H1 (cell line): ENCODE results near the gene SPATA6L. TPM values are rescaled to one million over a fixed set of nuclear protein-coding genes. Genes with fewer than 3 reads are reported as not detected.

Experiments used
- CTCF ChIA-PET: fragments of 300-600 bp; sonication (Branson Sonifier 250); formaldehyde crosslinking; loops from one replicate; lab custom pipeline; 2021; ENCODE audit not compliant: partially characterized antibody; lab: Charles Lee
- POLR2A ChIA-PET: fragments of 300-600 bp; sonication (Branson Sonifier 250); formaldehyde crosslinking; loops from one replicate; lab custom pipeline; 2021; ENCODE audit warnings: inconsistent platforms; ENCODE audit not compliant: partially characterized antibody; lab: Charles Lee
- DNase-seq, 2 experiments: peaks; one replicate each; pipeline versions ENCODE4 v3.0.0 to v3.0.0-alpha.2; 2010 to 2022; ENCODE audit warnings: low spot score in 2 of 2, low read depth in 1 of 2, mixed read lengths in 1 of 2
- FAIRE-seq: peaks from 2 replicates; lab custom pipeline; 2011; peaks lifted over from hg19 to GRCh38; lab: Jason Lieb, UNC
- H2AFZ ChIP-seq: 2 replicates; pipeline ENCODE4 v1.8.1; 2012; ENCODE audit warnings: low read length, inconsistent platforms
- H2AK5ac ChIP-seq: 2 replicates; pipeline ENCODE4 v1.6.1; 2013; ENCODE audit warnings: low read depth, low read length
- H2BK120ac ChIP-seq: replicated peaks from 2 replicates; pipeline ENCODE3; 2013; ENCODE audit warnings: low read depth, low read length, inconsistent platforms
- H2BK12ac ChIP-seq: 2 replicates; pipeline ENCODE4 v1.6.1; 2013; ENCODE audit warnings: low read depth, low read length
- H2BK15ac ChIP-seq: 2 replicates; pipeline ENCODE4 v1.6.1; 2013; ENCODE audit warnings: low read length
- H2BK20ac ChIP-seq: 2 replicates; pipeline ENCODE4 v1.6.1; 2013; ENCODE audit warnings: low read length
- H2BK5ac ChIP-seq: 2 replicates; pipeline ENCODE4 v1.6.1; 2013; ENCODE audit warnings: low read depth, low read length
- H3K14ac ChIP-seq: 2 replicates; pipeline ENCODE4 v1.6.1; 2013; ENCODE audit warnings: inconsistent platforms; ENCODE audit not compliant: insufficient read length
- H3K18ac ChIP-seq: 2 replicates; pipeline ENCODE4 v1.6.1; 2013; ENCODE audit warnings: low read length; ENCODE audit errors: extremely low read depth
- H3K23ac ChIP-seq: 2 replicates; pipeline ENCODE4 v1.6.1; 2013; ENCODE audit warnings: inconsistent platforms; ENCODE audit not compliant: insufficient read length
- H3K23me2 ChIP-seq: 2 replicates; pipeline ENCODE4 v1.6.1; 2013; ENCODE audit warnings: low read depth, low read length
- H3K27ac ChIP-seq: 2 replicates; pipeline ENCODE4 v1.6.1; 2011; ENCODE audit warnings: low read depth, low read length, inconsistent platforms
- H3K27me3 ChIP-seq, 4 experiments: replicated peaks in 1 of 4; 1 replicate in 1 of 4; 2 replicates in 3 of 4; pipeline versions ENCODE4 v1.6.1 to v1.8.1; 2011 to 2013; ENCODE audit warnings: low read length in 3 of 4, mild to moderate bottlenecking in 3 of 4, inconsistent platforms in 2 of 4, mixed read lengths in 2 of 4, moderate library complexity in 1 of 4; ENCODE audit not compliant: control insufficient read depth in 3 of 4, insufficient read depth in 3 of 4; ENCODE audit errors: extremely low read depth in 1 of 4
- H3K36me3 ChIP-seq, 4 experiments: 2 replicates each; pipeline versions ENCODE4 v1.6.1 to v1.8.1; 2011 to 2013; ENCODE audit warnings: mild to moderate bottlenecking in 4 of 4, low read length in 3 of 4, moderate library complexity in 2 of 4, control low read depth in 1 of 4, inconsistent platforms in 1 of 4; ENCODE audit not compliant: insufficient read depth in 4 of 4, control insufficient read depth in 2 of 4
- H3K4ac ChIP-seq: replicated peaks from 2 replicates; pipeline ENCODE3; 2013; ENCODE audit warnings: low read length, low read depth, mixed read lengths, inconsistent platforms; ENCODE audit not compliant: insufficient read length
- H3K4me1 ChIP-seq, 4 experiments: replicated peaks in 1 of 4; 1 replicate in 1 of 4; 2 replicates in 3 of 4; pipeline versions ENCODE4 v1.6.1 to v1.8.1; 2011 to 2013; ENCODE audit warnings: low read length in 3 of 4, inconsistent platforms in 2 of 4, mixed read lengths in 1 of 4; ENCODE audit not compliant: insufficient read depth in 4 of 4, control insufficient read depth in 3 of 4
- H3K4me2 ChIP-seq, 2 experiments: 2 replicates each; pipeline versions ENCODE4 v1.6.1 to v1.8.1; 2011 to 2013; ENCODE audit warnings: low read depth in 2 of 2, low read length in 2 of 2, control low read depth in 1 of 2, inconsistent platforms in 1 of 2, mild to moderate bottlenecking in 1 of 2; ENCODE audit not compliant: insufficient read depth in 1 of 2
- H3K4me3 ChIP-seq, 4 experiments: fragments of 200-600, 300-600 bp in 1 of 4; sonication (generic), shearing (Covaris generic), sonication (Bioruptor Twin) in 1 of 4; 2 replicates each; pipeline versions ENCODE4 v1.5.1 to v1.8.1; 2011 to 2016; ENCODE audit warnings: low read length in 4 of 4, low read depth in 3 of 4, control low read depth in 2 of 4, inconsistent platforms in 2 of 4, mild to moderate bottlenecking in 2 of 4, mixed read lengths in 1 of 4, moderate library complexity in 1 of 4; ENCODE audit not compliant: insufficient read depth in 2 of 4; ENCODE audit errors: extremely low read depth in 1 of 4
- H3K56ac ChIP-seq: replicated peaks from 2 replicates; pipeline ENCODE3; 2013; ENCODE audit warnings: low read depth, mild to moderate bottlenecking, mixed read lengths, low read length, inconsistent platforms; ENCODE audit not compliant: insufficient read length
- H3K79me1 ChIP-seq: 2 replicates; pipeline ENCODE4 v1.6.1; 2013; ENCODE audit warnings: low read depth, low read length, control low read depth
- H3K79me2 ChIP-seq, 2 experiments: 2 replicates each; pipeline versions ENCODE4 v1.6.1 to v1.8.1; 2012 to 2013; ENCODE audit warnings: low read length in 2 of 2, mild to moderate bottlenecking in 2 of 2, inconsistent platforms in 1 of 2; ENCODE audit not compliant: insufficient read depth in 2 of 2, control insufficient read depth in 1 of 2
- H3K9ac ChIP-seq, 4 experiments: replicated peaks in 1 of 4; 1 replicate in 1 of 4; 2 replicates in 3 of 4; pipeline versions ENCODE4 v1.6.1 to v1.8.1; 2011 to 2013; ENCODE audit warnings: low read depth in 3 of 4, low read length in 3 of 4, control low read depth in 2 of 4, mild to moderate bottlenecking in 2 of 4, moderate library complexity in 2 of 4, inconsistent platforms in 1 of 4; ENCODE audit errors: extremely low read depth in 1 of 4
- H3K9me3 ChIP-seq, 2 experiments: 2 replicates each; pipeline versions ENCODE4 v1.6.1 to v1.8.1; 2012 to 2013; ENCODE audit warnings: mild to moderate bottlenecking in 2 of 2, moderate library complexity in 2 of 2, control low read depth in 1 of 2, inconsistent platforms in 1 of 2, low read depth in 1 of 2, low read length in 1 of 2, mixed read lengths in 1 of 2; ENCODE audit not compliant: insufficient read depth in 2 of 2
- H4K20me1 ChIP-seq, 2 experiments: replicated peaks in 1 of 2; 2 replicates each; pipeline versions ENCODE3 to v1.8.1; 2011 to 2013; ENCODE audit warnings: inconsistent platforms in 2 of 2, low read length in 2 of 2, mild to moderate bottlenecking in 1 of 2; ENCODE audit not compliant: insufficient read depth in 2 of 2, control insufficient read depth in 1 of 2
- H4K5ac ChIP-seq: 2 replicates; pipeline ENCODE4 v1.6.1; 2013; ENCODE audit warnings: low read length, low read depth, mixed read lengths, inconsistent platforms; ENCODE audit not compliant: insufficient read length
- H4K8ac ChIP-seq: 2 replicates; pipeline ENCODE4 v1.8.0; 2013; ENCODE audit warnings: mild to moderate bottlenecking, moderate library complexity, low read length, inconsistent platforms; ENCODE audit not compliant: insufficient read depth; ENCODE audit errors: extremely low read depth
- H4K91ac ChIP-seq: replicated peaks from 2 replicates; pipeline ENCODE3; 2013; ENCODE audit warnings: low read length, mixed read lengths, inconsistent platforms; ENCODE audit not compliant: insufficient read length
- CBX8 ChIP-seq: fragments of 300-800, 300-1000 bp; sonication (generic); IDR thresholded peaks from 2 replicates; pipeline ENCODE4 v1.7.1; 2016; ENCODE audit warnings: low read depth, low read length, borderline replicate concordance
- CREB1 ChIP-seq: IDR thresholded peaks from 2 replicates; pipeline ENCODE4 v1.6.1; 2012; ENCODE audit warnings: inconsistent platforms
- EP300 ChIP-seq, 2 experiments: IDR thresholded peaks; 1 replicate in 1 of 2; 2 replicates in 1 of 2; pipeline ENCODE4 v1.6.1; 2011 to 2012; ENCODE audit warnings: low read depth in 2 of 2, low read length in 2 of 2, mild to moderate bottlenecking in 2 of 2, borderline replicate concordance in 1 of 2, inconsistent platforms in 1 of 2, moderate library complexity in 1 of 2
- EZH2 ChIP-seq: fragments of 200-600 bp; sonication (generic); IDR thresholded peaks from 2 replicates; pipeline ENCODE4 v1.7.1; 2012; ENCODE audit warnings: low read depth, mild to moderate bottlenecking, moderate library complexity, low read length, inconsistent platforms; ENCODE audit not compliant: severe bottlenecking
- MAFK ChIP-seq: IDR thresholded peaks from 2 replicates; pipeline ENCODE4 v1.6.1; 2012; ENCODE audit warnings: low read depth, mild to moderate bottlenecking, improper control_type of control experiment, low read length
- NRF1 ChIP-seq: IDR thresholded peaks from 2 replicates; pipeline ENCODE4 v1.6.1; 2011; ENCODE audit warnings: mild to moderate bottlenecking, low read depth, low read length, improper control_type of control experiment
- PHF8 ChIP-seq: fragments of 200-600 bp; sonication (generic); conservative IDR thresholded peaks from 2 replicates; pipeline ENCODE4 v1.7.1; 2012; ENCODE audit warnings: low read depth, mild to moderate bottlenecking, inconsistent platforms, low read length, moderate library complexity
- POU5F1 ChIP-seq: IDR thresholded peaks from 2 replicates; pipeline ENCODE4 v1.6.1; 2011; ENCODE audit warnings: low read depth, mild to moderate bottlenecking, low read length, moderate library complexity
- RBBP5 ChIP-seq: IDR thresholded peaks from 2 replicates; pipeline ENCODE4 v1.7.1; 2012; ENCODE audit warnings: low read depth, mild to moderate bottlenecking, inconsistent platforms, low read length, moderate library complexity, borderline replicate concordance
- RFX5 ChIP-seq: IDR thresholded peaks from 2 replicates; pipeline ENCODE4 v1.6.1; 2011; ENCODE audit warnings: low read depth, low read length, improper control_type of control experiment, borderline replicate concordance
- SP1 ChIP-seq: IDR thresholded peaks from 2 replicates; pipeline ENCODE4 v1.6.1; 2011; ENCODE audit warnings: low read depth, low read length
- TAF7 ChIP-seq: optimal IDR thresholded peaks from 2 replicates; pipeline ENCODE3; 2011; ENCODE audit warnings: low read depth, mild to moderate bottlenecking, inconsistent platforms, low read length, moderate library complexity, borderline replicate concordance
- TCF12 ChIP-seq: IDR thresholded peaks from 2 replicates; pipeline ENCODE4 v1.6.1; 2011; ENCODE audit warnings: low read depth, mild to moderate bottlenecking, low read length
- ZNF274 ChIP-seq: IDR thresholded peaks from 2 replicates; pipeline ENCODE4 v1.7.0; 2012; ENCODE audit warnings: low read length, borderline replicate concordance; ENCODE audit errors: extremely low read depth
- WGBS, 2 experiments: shearing (Covaris generic) in 1 of 2; methylation state at CpG; one replicate each; pipeline versions ENCODE4 v1.1.6 to v1.1.7; 2013 to 2015; ENCODE audit warnings: low lambda C conversion rate in 2 of 2, mixed read lengths in 2 of 2, inconsistent platforms in 1 of 2, low coverage in 1 of 2, missing lambda C conversion rate in 1 of 2; ENCODE audit not compliant: insufficient replicate concordance in 2 of 2, insufficient coverage in 1 of 2, insufficient read length in 1 of 2; ENCODE audit errors: extremely low coverage in 1 of 2, missing lambda C conversion rate in 1 of 2; 5-methylcytosine and 5-hydroxymethylcytosine counted together
- polyA plus RNA-seq, 7 experiments: library from polyadenylated mRNA; depleted of rRNA in 3 of 7; stranded (reverse) in 5 of 7; unstranded in 2 of 7; fragments of >200 nt in 5 of 7; fragments of 200-250 nt in 2 of 7; gene quantifications; 1 replicate in 5 of 7; 2 replicates in 1 of 7; 4 replicates in 1 of 7; pipeline versions ENCODE4 v1.2.1 to v1.2.3, GENCODE V29; 2011 to 2013; ENCODE audit warnings: missing spikeins in 2 of 7, mixed read lengths in 2 of 7
- total RNA-seq: library from RNA; stranded (reverse); fragmentation: NEBNext Ultra II Directional; extraction: Animal tissue kit (Norgen Biotek cat#: 25700); gene quantifications from 2 replicates; pipeline ENCODE4 v1.2.1, GENCODE V29; 2021

SPATA6L gene
- total and polyA plus RNA-seq, 2 of the 8 experiments (the other 6 are each of a cell fraction or from before 2014, with no cell fraction given), result 0.57 to 1.1 TPM

GRCh38 chr9:4686584-4686983, 20.3 kb upstream of the SPATA6L start:
- no peak overlapping the region for H2BK15ac ChIP-seq
- H3K9me3 ChIP-seq, result no peaks in the 10 kb centered on the region
- H2AK5ac ChIP-seq, result no peak overlapping the region
- H2AFZ ChIP-seq, result no peak overlapping the region
- H4K8ac ChIP-seq, result no peak overlapping the region
- no peak overlapping the region for H4K5ac ChIP-seq
- no peaks in the 10 kb centered on the region for H3K23me2 ChIP-seq
- no peak overlapping the region for H2BK20ac ChIP-seq
- H3K79me1 ChIP-seq, result no peaks in the 10 kb centered on the region
- H3K79me2 ChIP-seq, result peaks cover 0 to 10% of the 10 kb centered on the region in 2 experiments; a peak in 2 of 4 replicates
- peaks cover 4 to 42% (median 12%) of the 10 kb centered on the region in 4 experiments for H3K36me3 ChIP-seq
- no peak overlapping the region for H2BK120ac ChIP-seq
- DNase-seq, result no peak
- no peak overlapping the region for H3K4me3 ChIP-seq
- no peak for FAIRE-seq
- WGBS, 2 experiments, result 93% methylated on average over 1 of the region's 1 CpG; no CpG with 5 or more reads in 1 of the 2 experiments
- H3K18ac ChIP-seq, result no peak overlapping the region
- H3K9ac ChIP-seq, result no peak overlapping the region
- ChIA-PET POLR2A (interaction anchor here (1.3 kb wide), 1 partner anchor 9 kb away, joined by 4 read pairs; no protein-coding TSS in a partner anchor), CTCF (interaction anchor here (1.4 kb wide), 1 partner anchor 82 kb away, joined by 3 read pairs; no protein-coding TSS in a partner anchor)
- no peak overlapping the region for H3K14ac ChIP-seq
- H4K20me1 ChIP-seq, result peaks cover 0 to 2% of the 10 kb centered on the region in 2 experiments
- no peak overlapping the region for H2BK5ac ChIP-seq
- H3K56ac ChIP-seq, result no peak overlapping the region
- H3K4ac ChIP-seq, result no peak overlapping the region
- H3K27ac ChIP-seq, result no peak overlapping the region
- no peak overlapping the region for H2BK12ac ChIP-seq
- no peaks in the 10 kb centered on the region for H3K27me3 ChIP-seq
- H3K23ac ChIP-seq, result no peak overlapping the region
- H3K4me2 ChIP-seq, result no peak overlapping the region
- no peak overlapping the region for H4K91ac ChIP-seq
- no peaks in the 10 kb centered on the region for H3K4me1 ChIP-seq
- TF ChIP-seq RBBP5, result no peak
- TF ChIP-seq EZH2, result no peak
- no peak for TF ChIP-seq CBX8
- no peak for TF ChIP-seq MAFK
- TF ChIP-seq PHF8, result no peak
- no peak for TF ChIP-seq SP1
- TF ChIP-seq EP300 (IDR thresholded peaks at IDR 0.05; ENCODE audit: borderline replicate concordance in 1 of 2, low read depth in 2 of 2, low read length in 2 of 2), result no peak
- no peak for TF ChIP-seq NRF1
- no peak for TF ChIP-seq TAF7
- TF ChIP-seq TCF12, result no peak
- no peak for TF ChIP-seq CREB1
- TF ChIP-seq POU5F1, result no peak
- no peak for TF ChIP-seq RFX5
- no peak for TF ChIP-seq ZNF274
